Measurements from ENCODE around the gene PHLDB2. TPM values are rescaled to one million over a fixed set of nuclear protein-coding genes. Genes with fewer than 3 reads are reported as not detected.

The PHLDB2 gene
- polyA plus RNA-seq, 2 of the 4 experiments (the other 2 are of a cell fraction): 39.5 to 50.6 TPM

DNA sequence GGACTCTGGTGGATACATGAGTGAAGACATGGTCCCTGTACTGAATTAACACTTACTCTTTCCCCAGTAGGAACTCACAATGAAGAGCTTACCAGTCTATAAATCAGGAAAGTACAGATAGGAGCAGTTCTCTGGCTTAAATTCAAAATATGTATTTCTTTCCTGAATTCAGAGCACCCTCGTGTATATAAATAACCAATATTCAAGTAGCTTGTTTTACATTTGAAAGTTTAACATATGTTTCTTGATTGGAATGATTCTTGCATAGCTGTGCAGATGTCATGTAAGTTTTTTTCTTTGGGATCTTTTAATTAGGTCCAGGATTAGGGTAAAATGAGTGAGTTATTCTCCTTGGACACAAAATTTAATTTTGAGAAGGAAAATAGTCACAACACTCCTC lies 160.7 kb downstream of the PHLDB2 start:
- CTCF ChIA-PET: interaction anchor here (2.4 to 12.2 kb wide), 2 partner anchors 23 to 31 kb away, joined by 8 to 113 read pairs; no protein-coding TSS in a partner anchor

DNA sequence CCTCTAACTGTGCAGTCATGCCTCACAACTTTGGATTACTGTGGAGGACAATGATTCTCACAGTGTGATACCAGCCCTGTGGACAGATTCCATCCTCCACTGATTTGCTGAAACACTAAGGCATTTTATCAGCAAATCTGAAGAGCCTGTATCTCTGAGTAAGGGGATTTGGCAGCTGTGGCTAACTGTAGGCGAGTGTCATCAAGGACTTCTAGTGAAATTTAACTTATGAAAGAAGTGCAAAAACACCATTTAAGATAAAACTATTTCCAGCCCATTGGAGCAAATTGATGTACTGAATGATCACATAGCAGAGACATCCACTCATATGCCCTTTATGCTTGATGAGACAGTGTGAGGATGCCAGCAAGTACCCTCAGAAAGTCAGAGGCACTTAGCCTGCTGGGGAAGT lies 161.6 kb downstream of the PHLDB2 start:
- DNase-seq (ENCODE audit: low read depth in 1 of 2, low spot score in 1 of 2) (no peak), ATAC-seq (no peak), FAIRE-seq (no peak)
- H3K4me1 ChIP-seq: no peaks in the 10 kb centered on the region
- no peak overlapping the region for H3K4me3 ChIP-seq
- ChIA-PET POLR2A (no interaction called here), CTCF (interaction anchor here (2.4 to 12.2 kb wide), 2 partner anchors 22 to 31 kb away, joined by 8 to 113 read pairs; no protein-coding TSS in a partner anchor)
- H3K9me3 ChIP-seq: no peaks in the 10 kb centered on the region
- TF ChIP-seq HDAC2 (IDR thresholded peaks at IDR 0.05): no peak
- TF ChIP-seq FOSB (CRISPR knock-in tag; IDR thresholded peaks at IDR 0.05): no peak
- TF ChIP-seq EP300 (IDR thresholded peaks at IDR 0.05): no peak
- TF ChIP-seq CBX2 (IDR thresholded peaks at IDR 0.05; ENCODE audit: borderline replicate concordance, low read depth): no peak
- TF ChIP-seq ZFP36 (IDR thresholded peaks at IDR 0.05; ENCODE audit: borderline replicate concordance, partially characterized antibody): no peak
- TF ChIP-seq MAFK (IDR thresholded peaks at IDR 0.05; ENCODE audit: partially characterized antibody): no peak
- TF ChIP-seq CHD2 (IDR thresholded peaks at IDR 0.05; ENCODE audit: low read length, partially characterized antibody): no peak
- TF ChIP-seq, protein P1, sequence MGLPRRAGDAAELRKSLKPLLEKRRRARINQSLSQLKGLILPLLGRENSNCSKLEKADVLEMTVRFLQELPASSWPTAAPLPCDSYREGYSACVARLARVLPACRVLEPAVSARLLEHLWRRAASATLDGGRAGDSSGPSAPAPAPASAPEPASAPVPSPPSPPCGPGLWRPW (IDR thresholded peaks at IDR 0.05): no peak
- TF ChIP-seq BHLHE40 (IDR thresholded peaks at IDR 0.05; ENCODE audit: low read depth, low read length): no peak
- TF ChIP-seq ESRRA (IDR thresholded peaks at IDR 0.05; ENCODE audit: borderline replicate concordance, low read length): no peak
- TF ChIP-seq FOSL2 (IDR thresholded peaks at IDR 0.05): no peak
- no peak for TF ChIP-seq FOSL2 (CRISPR knock-in tag; IDR thresholded peaks at IDR 0.05)
- TF ChIP-seq SMC3 (IDR thresholded peaks at IDR 0.05): no peak
- no peak overlapping the region for H3K27ac ChIP-seq
- no peak overlapping the region for H3K4me2 ChIP-seq
- 71% methylated on average over 1 of the region's 1 CpG for WGBS (ENCODE audit: missing lambda C conversion rate)

More for the DNA sequence above, 160.7 kb downstream of the PHLDB2 start:
- no peak for DNase-seq (ENCODE audit: low read depth in 1 of 2, low spot score in 1 of 2)
- POLR2A ChIA-PET: no interaction called here
- 63% methylated on average over 1 of the region's 1 CpG for WGBS (ENCODE audit: missing lambda C conversion rate)
- Histone ChIP-seq H3K27ac (no peak overlapping the region), H3K4me1 (no peaks in the 10 kb centered on the region), H3K4me2 (no peak overlapping the region), H3K9me3 (no peaks in the 10 kb centered on the region), H3K4me3 (no peak overlapping the region)
- no peak for ATAC-seq
- TF ChIP-seq, protein P2, sequence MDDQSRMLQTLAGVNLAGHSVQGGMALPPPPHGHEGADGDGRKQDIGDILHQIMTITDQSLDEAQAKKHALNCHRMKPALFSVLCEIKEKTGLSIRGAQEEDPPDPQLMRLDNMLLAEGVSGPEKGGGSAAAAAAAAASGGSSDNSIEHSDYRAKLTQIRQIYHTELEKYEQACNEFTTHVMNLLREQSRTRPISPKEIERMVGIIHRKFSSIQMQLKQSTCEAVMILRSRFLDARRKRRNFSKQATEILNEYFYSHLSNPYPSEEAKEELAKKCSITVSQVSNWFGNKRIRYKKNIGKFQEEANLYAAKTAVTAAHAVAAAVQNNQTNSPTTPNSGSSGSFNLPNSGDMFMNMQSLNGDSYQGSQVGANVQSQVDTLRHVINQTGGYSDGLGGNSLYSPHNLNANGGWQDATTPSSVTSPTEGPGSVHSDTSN (IDR thresholded peaks at IDR 0.05): no peak
- TF ChIP-seq EHF (CRISPR knock-in tag; IDR thresholded peaks at IDR 0.05) (no peak), BHLHE40 (IDR thresholded peaks at IDR 0.05; ENCODE audit: low read depth, low read length) (no peak), PHF8 (IDR thresholded peaks at IDR 0.05; ENCODE audit: borderline replicate concordance, low read depth) (no peak), HEYL (CRISPR knock-in tag; IDR thresholded peaks at IDR 0.05) (no peak), NPAS2 (CRISPR knock-in tag; IDR thresholded peaks at IDR 0.05; ENCODE audit: borderline replicate concordance) (no peak), ZNF302 (CRISPR knock-in tag; IDR thresholded peaks at IDR 0.05) (no peak), POLR2A (IDR thresholded peaks at IDR 0.05; ENCODE audit: low read length) (no peak), ZSCAN20 (CRISPR knock-in tag; IDR thresholded peaks at IDR 0.05) (no peak), FOXS1 (CRISPR knock-in tag; IDR thresholded peaks at IDR 0.05) (no peak), RAD21 (conservative IDR thresholded peaks at IDR 0.05 in 1 of 2, IDR thresholded peaks at IDR 0.05 in 1 of 2) (no peak), MAZ (IDR thresholded peaks at IDR 0.05; ENCODE audit: borderline replicate concordance, low read depth, low read length) (no peak)
- TF ChIP-seq, protein P3, sequence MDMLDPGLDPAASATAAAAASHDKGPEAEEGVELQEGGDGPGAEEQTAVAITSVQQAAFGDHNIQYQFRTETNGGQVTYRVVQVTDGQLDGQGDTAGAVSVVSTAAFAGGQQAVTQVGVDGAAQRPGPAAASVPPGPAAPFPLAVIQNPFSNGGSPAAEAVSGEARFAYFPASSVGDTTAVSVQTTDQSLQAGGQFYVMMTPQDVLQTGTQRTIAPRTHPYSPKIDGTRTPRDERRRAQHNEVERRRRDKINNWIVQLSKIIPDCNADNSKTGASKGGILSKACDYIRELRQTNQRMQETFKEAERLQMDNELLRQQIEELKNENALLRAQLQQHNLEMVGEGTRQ (IDR thresholded peaks at IDR 0.05): no peak
- no peak for FAIRE-seq

Other genes starting within 250 kb of the PHLDB2 start
- 14.3 and 15.2 TPM in 2 replicates for gene PLCXD2, start 184.6 kb upstream of the PHLDB2 start, polyA plus RNA-seq (2011; rRNA removed)
- gene PLCXD2, start 184.6 kb upstream of the PHLDB2 start, polyA plus RNA-seq (2017; fragmentation: RNase III; extraction: RNeasy Plus Mini Kit Qiagen cat#74134 plus additional on column Dnase treatment): 19.2 to 23.1 TPM (median 19.9 TPM) in 3 replicates
- gene ABHD10, start 119.8 kb downstream of the PHLDB2 start, polyA plus RNA-seq (2011; rRNA removed): 39.7 and 42.1 TPM in 2 replicates
- 31.8 to 34.0 TPM (median 33.2 TPM) in 3 replicates for gene ABHD10, start 119.8 kb downstream of the PHLDB2 start, polyA plus RNA-seq (2017; fragmentation: RNase III; extraction: RNeasy Plus Mini Kit Qiagen cat#74134 plus additional on column Dnase treatment)
- not detected in 2 replicates for gene TAGLN3, start 139.7 kb downstream of the PHLDB2 start, polyA plus RNA-seq (2011; rRNA removed)
- not detected in 3 replicates for gene TAGLN3, start 139.7 kb downstream of the PHLDB2 start, polyA plus RNA-seq (2017; fragmentation: RNase III; extraction: RNeasy Plus Mini Kit Qiagen cat#74134 plus additional on column Dnase treatment)
- 0.04 TPM in 2 replicates for gene TMPRSS7, start 175.5 kb downstream of the PHLDB2 start, polyA plus RNA-seq (2011; rRNA removed)
- 0.05 to 0.09 TPM (median 0.05 TPM) in 3 replicates for gene TMPRSS7, start 175.5 kb downstream of the PHLDB2 start, polyA plus RNA-seq (2017; fragmentation: RNase III; extraction: RNeasy Plus Mini Kit Qiagen cat#74134 plus additional on column Dnase treatment)
- 10.3 and 11.5 TPM in 2 replicates for gene C3orf52, start 227.1 kb downstream of the PHLDB2 start, polyA plus RNA-seq (2011; rRNA removed)
- 7.0 to 7.7 TPM (median 7.5 TPM) in 3 replicates for gene C3orf52, start 227.1 kb downstream of the PHLDB2 start, polyA plus RNA-seq (2017; fragmentation: RNase III; extraction: RNeasy Plus Mini Kit Qiagen cat#74134 plus additional on column Dnase treatment)